DOHH2 (cell line): ENCODE measurements around the gene KIF3B.

Experiments
- H3F3A ChIP-seq: fragments of 200-600 bp; sonication (generic), shearing (Covaris generic); 2 replicates; pipeline ENCODE4 v1.6.0; 2016; ENCODE audit warnings: antibody characterized with exemption, mild to moderate bottlenecking; ENCODE audit not compliant: control insufficient read depth, insufficient read depth
- H3K27ac ChIP-seq: fragments of 200-600 bp; sonication (generic); 2 replicates; pipeline ENCODE4 v1.5.1; 2014; ENCODE audit warnings: low read depth, mild to moderate bottlenecking, low read length, moderate library complexity
- H3K27me3 ChIP-seq: fragments of 200-600 bp; sonication (generic); 2 replicates; pipeline ENCODE4 v1.6.1; 2014; ENCODE audit warnings: mild to moderate bottlenecking, low read length, mixed read lengths; ENCODE audit not compliant: control insufficient read depth
- H3K36me3 ChIP-seq: fragments of 200-600 bp; sonication (generic); 2 replicates; pipeline ENCODE4 v1.6.1; 2014; ENCODE audit warnings: mild to moderate bottlenecking, low read length, moderate library complexity, mixed read lengths; ENCODE audit not compliant: control insufficient read depth
- H3K4me1 ChIP-seq: fragments of 200-600 bp; sonication (generic); 2 replicates; pipeline ENCODE4 v1.6.1; 2014; ENCODE audit warnings: mild to moderate bottlenecking, low read length, mixed read lengths; ENCODE audit not compliant: control insufficient read depth
- H3K4me2 ChIP-seq: fragments of 200-600 bp; sonication (generic); 2 replicates; pipeline ENCODE4 v1.6.0; 2014; ENCODE audit warnings: mild to moderate bottlenecking, low read length, moderate library complexity
- H3K4me3 ChIP-seq: fragments of 200-600 bp; sonication (generic); 2 replicates; pipeline ENCODE4 v1.5.1; 2014; ENCODE audit warnings: mild to moderate bottlenecking, low read length, mixed read lengths
- H3K79me2 ChIP-seq: fragments of 200-600 bp; sonication (generic); 2 replicates; pipeline ENCODE4 v1.6.1; 2014; ENCODE audit warnings: mild to moderate bottlenecking, low read length, mixed read lengths; ENCODE audit not compliant: control insufficient read depth
- H3K9me2 ChIP-seq: fragments of 200-600 bp; sonication (generic); replicated peaks from 2 replicates; pipeline ENCODE4 v1.6.1; 2014; ENCODE audit warnings: mild to moderate bottlenecking, low read length, mixed read lengths; ENCODE audit not compliant: control insufficient read depth
- H3K9me3 ChIP-seq: fragments of 200-600 bp; sonication (generic); 2 replicates; pipeline ENCODE4 v1.6.1; 2014; ENCODE audit warnings: antibody characterized with exemption, low read length, mixed read lengths; ENCODE audit not compliant: control insufficient read depth, insufficient read depth
- H4K20me1 ChIP-seq: fragments of 200-600 bp; sonication (generic); 2 replicates; pipeline ENCODE4 v1.6.0; 2014; ENCODE audit warnings: low read depth, mild to moderate bottlenecking, antibody characterized with exemption, low read length, moderate library complexity; ENCODE audit not compliant: control insufficient read depth, insufficient read depth
- CTCF ChIP-seq: fragments of 200-600 bp; sonication (generic); IDR thresholded peaks from one replicate; pipeline ENCODE4 v1.5.1; 2014; ENCODE audit warnings: antibody characterized with exemption, mild to moderate bottlenecking, low read depth, low read length; ENCODE audit not compliant: poor library complexity, severe bottlenecking
- EZH2phosphoT487 ChIP-seq: fragments of 200-600 bp; sonication (generic); IDR thresholded peaks from 2 replicates; pipeline ENCODE4 v1.6.1; 2017; ENCODE audit warnings: borderline replicate concordance, mild to moderate bottlenecking, antibody characterized with exemption, low read length, moderate library complexity, mixed read lengths

KIF3B gene

GRCh38 chr20:32356622-32357374 is 79.3 kb downstream of the KIF3B start:
- TF ChIP-seq CTCF (no peak), EZH2phosphoT487 (no peak)
- Histone ChIP-seq H3K27ac (peak overlapping the region; percentile 80), H3K9me3 (no peaks in the 10 kb centered on the region), H3K4me1 (peaks cover 62% of the 10 kb centered on the region), H3K4me2 (peak overlapping the region; percentile 98), H4K20me1 (peaks cover 16% of the 10 kb centered on the region), H3F3A (peaks cover 11% of the 10 kb centered on the region), H3K27me3 (no peaks in the 10 kb centered on the region), H3K4me3 (peak overlapping the region; percentile 96), H3K9me2 (no peaks in the 10 kb centered on the region), H3K36me3 (peaks cover 22% of the 10 kb centered on the region), H3K79me2 (peaks cover 41% of the 10 kb centered on the region)

- H3K4me3 ChIP-seq, result peak overlapping the region; percentile 96
- H3K27me3 ChIP-seq, result no peaks in the 10 kb centered on the region
- peaks cover 22% of the 10 kb centered on the region for H3K36me3 ChIP-seq
- peaks cover 62% of the 10 kb centered on the region for H3K4me1 ChIP-seq
- H3K79me2 ChIP-seq, result peaks cover 48% of the 10 kb centered on the region
- peaks cover 16% of the 10 kb centered on the region for H4K20me1 ChIP-seq
- H3K27ac ChIP-seq, result peak overlapping the region; percentile 80
- peak overlapping the region; percentile 98 for H3K4me2 ChIP-seq
- peaks cover 11% of the 10 kb centered on the region for H3F3A ChIP-seq
- H3K9me3 ChIP-seq, result no peaks in the 10 kb centered on the region
- no peak for TF ChIP-seq CTCF
- TF ChIP-seq EZH2phosphoT487, result no peak
- H3K9me2 ChIP-seq, result no peaks in the 10 kb centered on the region
These were observed 80.0 kb downstream of the KIF3B start for GRCh38 chr20:32357375-32357868.

GRCh38 chr20:32357869-32358631 is 80.6 kb downstream of the KIF3B start, which contains the start of gene ASXL1:
TSS of gene ASXL1 (plus strand) at chr20:32358331. CDS start at chr20:32358776, 445 bp downstream.
- Histone ChIP-seq H3K9me3 (no peaks in the 10 kb centered on the region), H3K27ac (peak within 1 kb of the TSS; percentile 80), H3K4me2 (peak within 1 kb of the TSS; percentile 98), H3K79me2 (peaks cover 54% of the 10 kb centered on the region), H4K20me1 (peaks cover 17% of the 10 kb centered on the region), H3K9me2 (no peaks in the 10 kb centered on the region), H3K27me3 (no peaks in the 10 kb centered on the region), H3K4me3 (peak within 1 kb of the TSS; percentile 96), H3K36me3 (peaks cover 22% of the 10 kb centered on the region), H3F3A (peaks cover 11% of the 10 kb centered on the region), H3K4me1 (peaks cover 68% of the 10 kb centered on the region)
- TF ChIP-seq EZH2phosphoT487 (no peak), CTCF (no peak)
